NCI-H146 treated with DMSO at 0.1 percent for 48 hours (cell line): ENCODE data around the gene HOXB7.

ENCODE experiments used
- DNase-seq: peaks from one replicate; lab custom pipeline; 2025; ENCODE audit not compliant: unreplicated experiment; lab: John Stamatoyannopoulos, UW

Gene HOXB7

GRCh38 chr17:48624118-48624517, 13.3 kb upstream of the HOXB7 start:
- DNase-seq = no peak

- no peak for DNase-seq
These were observed 12.8 kb upstream of the HOXB7 start for GRCh38 chr17:48623583-48623982.

- DNase-seq = no peak
These were observed 12.0 kb upstream of the HOXB7 start for GRCh38 chr17:48622857-48623256.

- no peak for DNase-seq
These were observed 10.9 kb upstream of the HOXB7 start for GRCh38 chr17:48621410-48622392.

- DNase-seq = no peak
These were observed 9.8 kb upstream of the HOXB7 start for GRCh38 chr17:48620461-48621139.

- DNase-seq = no peak
These were observed 9.1 kb upstream of the HOXB7 start for GRCh38 chr17:48619826-48620449.

- peak; percentile 62 for DNase-seq
These were observed 7.6 kb upstream of the HOXB7 start for GRCh38 chr17:48618256-48618896.

- no peak for DNase-seq
These were observed 6.8 kb upstream of the HOXB7 start for GRCh38 chr17:48617471-48618255.

- DNase-seq = no peak
These were observed 6.1 kb upstream of the HOXB7 start for GRCh38 chr17:48616717-48617470.

- DNase-seq = no peak
These were observed 5.3 kb upstream of the HOXB7 start for GRCh38 chr17:48615963-48616716.

GRCh38 chr17:48615047-48615962, 4.5 kb upstream of the HOXB7 start, which contains the start of gene HOXB8:
TSS of gene HOXB8 (minus strand) at chr17:48615292. CDS start at chr17:48614704, 588 bp downstream.
- no peak for DNase-seq

GRCh38 chr17:48613862-48614694, 3.3 kb upstream of the HOXB7 start:
- no peak for DNase-seq

- DNase-seq = no peak
These were observed 2.3 kb upstream of the HOXB7 start for GRCh38 chr17:48612854-48613691.

GRCh38 chr17:48612456-48612853, 1.6 kb upstream of the HOXB7 start:
- no peak for DNase-seq

GRCh38 chr17:48611681-48612455, 1.1 kb upstream of the HOXB7 start:
- DNase-seq = peak; percentile 77
